Ishikawa (cell line): ENCODE results near the gene DAZAP1.

Experiments
- CEBPB ChIP-seq: IDR thresholded peaks from 2 replicates; pipeline ENCODE4 v1.6.1; 2012
- CREB1 ChIP-seq: IDR thresholded peaks from 2 replicates; pipeline ENCODE4 v1.6.1; 2012; ENCODE audit warnings: low read depth
- EP300 ChIP-seq: IDR thresholded peaks from 2 replicates; pipeline ENCODE4 v1.6.1; 2012; ENCODE audit warnings: borderline replicate concordance
- MAX ChIP-seq: IDR thresholded peaks from 2 replicates; pipeline ENCODE4 v1.6.1; 2012
- NFIC ChIP-seq: IDR thresholded peaks from 2 replicates; pipeline ENCODE4 v1.6.1; 2012
- REST ChIP-seq: IDR thresholded peaks from 2 replicates; pipeline ENCODE4 v1.6.1; 2012; ENCODE audit warnings: low read depth, mild to moderate bottlenecking
- TAF1 ChIP-seq: IDR thresholded peaks from 2 replicates; pipeline ENCODE4 v1.6.1; 2012; ENCODE audit warnings: low read depth, mild to moderate bottlenecking
- TEAD4 ChIP-seq: IDR thresholded peaks from 2 replicates; pipeline ENCODE4 v1.6.1; 2012

GRCh38 chr19:1401889-1402217 is 5.5 kb upstream of the DAZAP1 start:
- TF ChIP-seq CREB1 (no peak), NFIC (no peak), EP300 (no peak), TEAD4 (no peak), MAX (no peak), TAF1 (no peak), CEBPB (no peak), REST (no peak)
